Gastrocnemius medialis (tissue), 4 donors: ENCODE data around the gene RNF121.

Source experiments
- POLR2A ChIP-seq, 2 donors: fragments of 450-650 bp; IDR thresholded peaks; one replicate each; pipeline ENCODE4 v1.6.1; 2017; ENCODE audit warnings: antibody characterized with exemption in 2 of 2, mild to moderate bottlenecking in 2 of 2, moderate library complexity in 2 of 2
- TF ChIP-seq, protein P1 (sequence below), 5 experiments: fragments of 450-650 bp in 3 of 5; fragments of 200-600 bp in 2 of 5; sonication (generic) in 2 of 5; IDR thresholded peaks in 4 of 5; conservative IDR thresholded peaks in 1 of 5; 1 replicate in 4 of 5; 2 replicates in 1 of 5; pipeline ENCODE4 v1.5.1; 2016 to 2019; ENCODE audit warnings: antibody characterized with exemption in 5 of 5, mild to moderate bottlenecking in 3 of 5, moderate library complexity in 3 of 5

DNA sequence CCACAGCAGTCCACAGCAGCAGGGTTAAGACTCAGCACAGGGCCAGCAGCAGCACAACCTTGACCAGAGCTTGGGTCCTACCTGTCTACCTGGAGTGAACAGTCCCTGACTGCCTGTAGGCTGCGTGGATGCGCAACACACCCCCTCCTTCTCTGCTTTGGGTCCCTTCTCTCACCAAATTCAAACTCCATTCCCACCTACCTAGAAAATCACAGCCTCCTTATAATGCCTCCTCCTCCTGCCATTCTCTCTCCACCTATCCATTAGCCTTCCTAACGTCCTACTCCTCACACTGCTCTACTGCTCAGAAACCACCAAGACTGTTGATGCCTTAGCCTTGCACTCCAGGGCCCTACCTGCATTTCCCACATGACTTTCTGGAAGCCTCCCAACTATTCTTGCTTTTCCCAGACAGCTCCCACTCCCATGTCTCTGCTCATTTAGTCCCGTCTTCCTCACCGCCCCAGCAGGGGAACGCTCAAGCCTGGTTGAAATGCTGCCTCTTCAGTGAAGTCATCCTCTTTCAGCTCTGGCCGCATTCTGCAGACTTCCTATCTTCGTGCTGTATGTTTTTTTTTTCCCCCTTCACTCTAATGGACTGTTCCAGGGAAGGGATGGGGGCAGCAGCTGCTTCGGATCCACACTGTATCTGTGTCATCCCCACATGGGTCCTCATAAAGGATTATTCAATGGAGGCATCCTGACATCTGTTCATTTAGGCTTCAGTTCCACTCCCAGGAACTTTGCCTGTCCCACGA lies 73.2 kb downstream of the RNF121 start:
- TF ChIP-seq, protein P1, sequence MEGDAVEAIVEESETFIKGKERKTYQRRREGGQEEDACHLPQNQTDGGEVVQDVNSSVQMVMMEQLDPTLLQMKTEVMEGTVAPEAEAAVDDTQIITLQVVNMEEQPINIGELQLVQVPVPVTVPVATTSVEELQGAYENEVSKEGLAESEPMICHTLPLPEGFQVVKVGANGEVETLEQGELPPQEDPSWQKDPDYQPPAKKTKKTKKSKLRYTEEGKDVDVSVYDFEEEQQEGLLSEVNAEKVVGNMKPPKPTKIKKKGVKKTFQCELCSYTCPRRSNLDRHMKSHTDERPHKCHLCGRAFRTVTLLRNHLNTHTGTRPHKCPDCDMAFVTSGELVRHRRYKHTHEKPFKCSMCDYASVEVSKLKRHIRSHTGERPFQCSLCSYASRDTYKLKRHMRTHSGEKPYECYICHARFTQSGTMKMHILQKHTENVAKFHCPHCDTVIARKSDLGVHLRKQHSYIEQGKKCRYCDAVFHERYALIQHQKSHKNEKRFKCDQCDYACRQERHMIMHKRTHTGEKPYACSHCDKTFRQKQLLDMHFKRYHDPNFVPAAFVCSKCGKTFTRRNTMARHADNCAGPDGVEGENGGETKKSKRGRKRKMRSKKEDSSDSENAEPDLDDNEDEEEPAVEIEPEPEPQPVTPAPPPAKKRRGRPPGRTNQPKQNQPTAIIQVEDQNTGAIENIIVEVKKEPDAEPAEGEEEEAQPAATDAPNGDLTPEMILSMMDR (IDR thresholded peaks at IDR 0.05 in 4 of 5, conservative IDR thresholded peaks at IDR 0.05 in 1 of 5): no peak
- no peak for TF ChIP-seq POLR2A (IDR thresholded peaks at IDR 0.05)
